Measurements from ENCODE around the gene CCDC43.

GRCh38 chr17:44646280-44646679 is 43.3 kb downstream of the CCDC43 start:
- TF ChIP-seq POLR2A (IDR thresholded peaks at IDR 0.05), result no peak
- TF ChIP-seq CTCF (IDR thresholded peaks at IDR 0.05), result no peak
- no peak for TF ChIP-seq POLR2AphosphoS5 (IDR thresholded peaks at IDR 0.05)
- no peak for TF ChIP-seq EP300 (IDR thresholded peaks at IDR 0.05)

Data from suprapubic skin (tissue), 4 donors.